Measurements from ENCODE around the gene SRMS.
A peak's percentile ranks its signal among the peaks of the same experiment; 100 is the strongest.

Gene SRMS

DNA sequence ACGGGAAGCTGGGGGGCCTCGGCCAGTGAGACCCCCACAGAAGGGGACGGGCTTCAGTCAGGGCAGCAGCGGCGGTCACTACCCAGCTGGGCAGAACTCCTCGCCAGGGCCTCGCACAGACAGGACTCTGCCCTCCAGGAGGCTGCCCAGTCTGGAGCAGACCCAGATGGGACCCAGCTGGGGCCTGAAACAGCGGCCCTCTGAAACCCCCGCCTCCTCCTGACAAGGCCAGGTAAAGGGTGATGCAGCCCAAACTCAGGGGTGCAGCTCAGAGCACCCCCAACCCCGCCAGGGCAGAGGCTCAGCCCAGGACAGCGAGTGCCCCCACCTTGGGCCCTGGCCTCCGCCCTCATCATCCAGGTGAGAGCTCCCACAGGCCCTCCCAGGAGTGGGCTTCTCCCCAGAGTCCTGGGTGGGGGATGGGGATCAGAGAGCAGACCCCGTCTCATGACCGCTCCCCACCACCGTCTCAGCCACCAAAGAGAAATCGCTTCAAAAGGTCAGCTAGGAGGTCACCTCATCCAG lies 50.9 kb downstream of the SRMS start:
- Histone ChIP-seq H3K36me3 (ENCODE audit: insufficient read depth, low read length) (no peaks in the 10 kb centered on the region), H2AFZ (ENCODE audit: low read length, unreplicated experiment) (no peak overlapping the region), H3K79me2 (ENCODE audit: control insufficient read depth, insufficient read depth, low read length, unreplicated experiment) (no peaks in the 10 kb centered on the region), H3K4me3 (ENCODE audit: low read depth, low read length) (peak overlapping the region; percentile 65; the same call in 1 of the 2 replicates), H3K27ac (ENCODE audit: low read depth, low read length) (no peak overlapping the region), H3K4me1 (ENCODE audit: control insufficient read depth, insufficient read depth, low read length, unreplicated experiment) (peaks cover 8% of the 10 kb centered on the region), H3K27me3 (ENCODE audit: insufficient read depth, low read length) (peaks cover 17% of the 10 kb centered on the region)

DNA sequence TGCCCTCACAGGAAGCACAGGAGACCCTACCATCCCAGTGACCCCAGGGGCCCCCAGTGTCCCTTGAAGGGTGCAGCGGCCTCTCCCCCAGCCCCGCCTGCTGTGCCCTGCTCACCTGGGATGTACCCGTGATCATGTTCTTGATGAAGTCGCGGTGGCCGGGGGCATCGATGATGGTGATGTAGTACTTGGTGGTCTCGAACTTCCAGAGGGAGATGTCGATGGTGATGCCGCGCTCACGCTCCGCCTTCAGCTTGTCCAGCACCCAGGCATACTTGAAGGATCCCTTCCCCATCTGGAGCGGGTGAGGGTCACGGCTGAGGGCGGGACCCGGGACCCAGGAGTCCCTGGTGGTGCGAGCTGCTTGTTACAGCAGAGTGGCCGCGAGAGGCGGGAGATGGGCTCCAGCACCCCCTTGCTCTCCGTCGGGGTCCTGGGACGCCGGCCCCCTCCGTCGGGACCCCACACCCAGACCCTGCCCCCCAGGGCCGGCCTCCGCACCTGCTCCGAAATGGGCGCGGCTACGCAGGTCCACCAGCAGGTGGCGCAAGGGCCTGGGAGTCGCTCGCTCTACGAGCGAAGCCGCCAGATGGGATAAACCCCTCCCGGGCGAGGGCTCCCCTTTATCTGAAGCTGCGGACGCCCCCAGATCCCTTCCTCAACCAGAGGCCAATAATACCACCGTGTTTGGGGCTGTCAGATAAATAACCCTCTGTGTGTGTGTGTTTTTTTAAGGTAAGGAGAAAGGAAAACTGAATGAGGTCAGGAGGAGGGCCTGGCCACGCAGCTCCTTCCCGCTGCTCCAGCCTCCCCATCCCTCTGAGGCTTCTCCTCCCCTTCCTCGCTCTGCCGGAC lies 51.6 kb downstream of the SRMS start:
- Histone ChIP-seq H3K4me3 (ENCODE audit: low read depth, low read length) (peak overlapping the region; percentile 65), H3K4me1 (ENCODE audit: control insufficient read depth, insufficient read depth, low read length, unreplicated experiment) (peaks cover 8% of the 10 kb centered on the region), H3K27me3 (ENCODE audit: insufficient read depth, low read length) (peaks cover 17% of the 10 kb centered on the region), H3K36me3 (ENCODE audit: insufficient read depth, low read length) (no peaks in the 10 kb centered on the region), H3K79me2 (ENCODE audit: control insufficient read depth, insufficient read depth, low read length, unreplicated experiment) (no peaks in the 10 kb centered on the region), H2AFZ (ENCODE audit: low read length, unreplicated experiment) (no peak overlapping the region), H3K27ac (ENCODE audit: low read depth, low read length) (no peak overlapping the region)

DNA sequence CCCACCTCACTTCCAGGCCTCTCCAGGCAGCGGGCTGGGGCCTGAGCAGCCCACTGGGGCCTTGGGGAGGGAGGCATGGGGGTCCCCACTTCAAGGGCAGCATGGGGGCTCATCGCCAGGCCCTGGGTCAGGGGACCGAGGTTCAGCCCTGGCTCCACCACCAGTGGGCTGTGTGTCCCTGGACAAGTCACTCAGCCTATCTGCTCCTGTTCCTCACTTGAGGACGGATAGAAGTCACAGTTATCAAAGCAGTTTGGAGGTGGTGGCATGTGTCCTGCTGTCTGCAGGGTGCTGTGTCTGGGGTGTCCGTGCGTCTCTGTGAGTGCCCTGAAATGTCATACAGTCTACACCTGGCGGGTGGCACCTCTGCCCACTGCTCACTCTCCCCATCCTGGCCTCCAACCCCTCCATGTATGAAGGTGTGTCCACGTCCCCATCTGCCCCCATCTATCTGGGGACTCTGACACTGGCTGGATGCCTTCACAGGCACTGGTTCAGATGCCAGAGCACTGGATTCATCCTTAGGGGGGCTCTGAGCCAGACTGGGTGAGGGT lies 52.3 kb downstream of the SRMS start:
- Histone ChIP-seq H3K36me3 (ENCODE audit: insufficient read depth, low read length) (no peaks in the 10 kb centered on the region), H3K4me3 (ENCODE audit: low read depth, low read length) (no peak overlapping the region), H3K27me3 (ENCODE audit: insufficient read depth, low read length) (peaks cover 16% of the 10 kb centered on the region), H3K4me1 (ENCODE audit: control insufficient read depth, insufficient read depth, low read length, unreplicated experiment) (peaks cover 8% of the 10 kb centered on the region), H2AFZ (ENCODE audit: low read length, unreplicated experiment) (no peak overlapping the region), H3K27ac (ENCODE audit: low read depth, low read length) (no peak overlapping the region), H3K79me2 (ENCODE audit: control insufficient read depth, insufficient read depth, low read length, unreplicated experiment) (no peaks in the 10 kb centered on the region)

DNA sequence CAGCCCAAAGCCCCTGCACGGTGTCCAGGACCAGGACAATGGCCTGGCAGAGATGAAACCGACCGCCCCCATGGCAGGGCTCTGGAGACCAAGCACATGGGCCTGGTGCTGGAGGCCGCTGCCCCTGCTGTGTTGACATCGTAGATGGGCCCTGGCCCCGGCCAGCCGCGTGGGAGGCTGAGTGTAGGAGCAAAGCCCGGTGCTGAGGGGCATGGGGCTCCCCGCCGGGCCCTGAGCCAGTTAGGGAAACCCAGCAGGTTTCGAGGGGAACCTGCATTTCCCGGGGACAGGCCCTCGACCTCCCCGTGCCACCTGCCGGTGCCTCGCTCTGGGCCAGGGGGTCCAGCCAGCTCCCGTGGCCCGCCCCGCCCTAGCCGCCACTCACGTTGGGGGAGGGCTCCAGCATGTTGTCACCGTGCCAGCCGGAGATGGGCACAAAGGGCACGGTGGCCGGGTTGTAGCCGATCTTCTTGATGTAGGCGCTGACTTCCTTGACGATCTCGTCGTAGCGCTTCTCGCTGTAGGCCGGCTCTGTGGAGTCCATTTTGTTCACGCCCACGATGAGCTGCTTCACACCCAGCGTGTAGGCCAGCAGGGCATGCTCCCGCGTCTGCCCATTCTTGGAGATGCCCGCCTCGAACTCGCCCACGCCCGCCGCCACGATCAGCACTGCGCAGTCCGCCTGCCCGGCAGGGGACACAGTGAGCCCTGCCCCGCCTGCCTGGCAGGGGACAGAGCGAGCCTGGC lies 53.0 kb downstream of the SRMS start:
- H3K27me3 ChIP-seq (ENCODE audit: insufficient read depth, low read length), result peaks cover 12% of the 10 kb centered on the region

DNA sequence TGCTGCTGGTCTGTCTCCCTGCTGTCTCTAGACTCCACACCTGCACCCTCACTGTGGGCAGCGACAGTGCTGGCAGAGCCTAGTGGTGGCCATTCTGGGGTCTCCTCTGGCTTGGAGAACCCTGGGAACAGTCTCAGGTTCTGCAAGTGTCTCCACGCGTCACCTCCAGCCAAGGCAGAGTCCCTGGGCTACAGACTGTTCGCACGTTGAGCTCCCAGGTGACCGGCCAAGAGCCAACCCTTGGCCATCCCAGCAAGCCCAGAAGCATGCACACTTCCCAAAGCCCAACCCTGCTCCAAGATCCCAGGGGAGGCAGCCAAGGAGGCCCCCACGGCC lies 53.5 kb downstream of the SRMS start:
- no peaks in the 10 kb centered on the region for H3K79me2 ChIP-seq (ENCODE audit: control insufficient read depth, insufficient read depth, low read length, unreplicated experiment)
- H3K36me3 ChIP-seq (ENCODE audit: insufficient read depth, low read length), result no peaks in the 10 kb centered on the region
- H3K4me1 ChIP-seq (ENCODE audit: control insufficient read depth, insufficient read depth, low read length, unreplicated experiment), result peaks cover 8% of the 10 kb centered on the region
- no peak overlapping the region for H3K27ac ChIP-seq (ENCODE audit: low read depth, low read length)
- peaks cover 14% of the 10 kb centered on the region for H3K27me3 ChIP-seq (ENCODE audit: insufficient read depth, low read length)
- no peak overlapping the region for H2AFZ ChIP-seq (ENCODE audit: low read length, unreplicated experiment)
- H3K4me3 ChIP-seq (ENCODE audit: low read depth, low read length), result no peak overlapping the region

More for the DNA sequence above, 53.0 kb downstream of the SRMS start:
- H3K36me3 ChIP-seq (ENCODE audit: insufficient read depth, low read length), result no peaks in the 10 kb centered on the region
- H2AFZ ChIP-seq (ENCODE audit: low read length, unreplicated experiment), result no peak overlapping the region
- no peak overlapping the region for H3K27ac ChIP-seq (ENCODE audit: low read depth, low read length)
- H3K79me2 ChIP-seq (ENCODE audit: control insufficient read depth, insufficient read depth, low read length, unreplicated experiment), result no peaks in the 10 kb centered on the region
- peaks cover 8% of the 10 kb centered on the region for H3K4me1 ChIP-seq (ENCODE audit: control insufficient read depth, insufficient read depth, low read length, unreplicated experiment)
- no peak overlapping the region for H3K4me3 ChIP-seq (ENCODE audit: low read depth, low read length)

DNA sequence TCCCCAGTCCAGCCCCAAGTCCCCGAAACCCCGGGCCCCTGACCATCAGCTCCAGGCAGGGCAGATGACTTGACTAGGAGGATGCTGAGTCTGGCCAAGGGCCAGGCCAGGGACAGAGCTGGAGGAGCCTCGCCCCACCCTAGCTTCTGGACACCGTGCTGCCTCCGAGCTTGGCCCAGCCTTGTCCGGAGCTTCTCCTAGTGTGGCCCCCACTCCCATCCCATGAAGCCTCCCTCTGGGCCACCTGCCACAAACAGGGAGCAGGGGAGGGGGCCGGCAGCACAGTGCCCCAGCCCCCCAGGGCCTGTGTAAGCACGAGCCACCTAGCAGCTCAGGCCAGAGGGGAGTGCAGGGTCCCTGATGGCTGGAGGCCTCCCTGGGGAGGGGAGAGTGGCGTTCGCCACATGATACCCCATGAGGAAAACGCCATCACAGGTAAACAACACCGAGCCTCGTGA lies 54.0 kb downstream of the SRMS start:
- Histone ChIP-seq H3K36me3 (ENCODE audit: insufficient read depth, low read length) (no peaks in the 10 kb centered on the region), H3K27me3 (ENCODE audit: insufficient read depth, low read length) (peaks cover 19% of the 10 kb centered on the region), H3K79me2 (ENCODE audit: control insufficient read depth, insufficient read depth, low read length, unreplicated experiment) (no peaks in the 10 kb centered on the region), H3K4me1 (ENCODE audit: control insufficient read depth, insufficient read depth, low read length, unreplicated experiment) (peaks cover 8% of the 10 kb centered on the region), H3K4me3 (ENCODE audit: low read depth, low read length) (no peak overlapping the region), H2AFZ (ENCODE audit: low read length, unreplicated experiment) (no peak overlapping the region), H3K27ac (ENCODE audit: low read depth, low read length) (no peak overlapping the region)

DNA sequence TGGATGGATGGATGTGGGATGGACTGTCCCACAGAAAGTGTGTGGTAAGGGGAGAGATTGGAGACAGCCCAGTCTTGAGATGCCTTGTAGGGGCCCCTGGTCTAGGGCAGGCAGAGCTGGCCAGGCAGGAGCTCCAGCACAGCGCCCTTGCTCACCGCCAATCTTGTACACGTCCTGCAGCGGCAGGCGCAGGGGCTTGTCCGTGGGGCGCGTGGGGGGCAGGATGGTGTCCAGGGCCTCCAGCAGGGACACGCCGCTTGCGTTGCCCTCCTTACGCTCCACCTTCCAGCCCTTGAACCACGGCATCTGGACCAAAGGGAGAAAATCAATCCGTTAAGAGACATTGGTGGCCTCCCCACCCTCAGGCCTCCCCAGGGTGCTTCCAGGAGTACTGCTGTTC lies 54.6 kb downstream of the SRMS start:
- no peaks in the 10 kb centered on the region for H3K36me3 ChIP-seq (ENCODE audit: insufficient read depth, low read length)
- H3K79me2 ChIP-seq (ENCODE audit: control insufficient read depth, insufficient read depth, low read length, unreplicated experiment), result no peaks in the 10 kb centered on the region
- no peak overlapping the region for H2AFZ ChIP-seq (ENCODE audit: low read length, unreplicated experiment)
- peaks cover 3% of the 10 kb centered on the region for H3K4me1 ChIP-seq (ENCODE audit: control insufficient read depth, insufficient read depth, low read length, unreplicated experiment)
- peaks cover 15% of the 10 kb centered on the region for H3K27me3 ChIP-seq (ENCODE audit: insufficient read depth, low read length)
- H3K27ac ChIP-seq (ENCODE audit: low read depth, low read length), result no peak overlapping the region
- H3K4me3 ChIP-seq (ENCODE audit: low read depth, low read length), result no peak overlapping the region

DNA sequence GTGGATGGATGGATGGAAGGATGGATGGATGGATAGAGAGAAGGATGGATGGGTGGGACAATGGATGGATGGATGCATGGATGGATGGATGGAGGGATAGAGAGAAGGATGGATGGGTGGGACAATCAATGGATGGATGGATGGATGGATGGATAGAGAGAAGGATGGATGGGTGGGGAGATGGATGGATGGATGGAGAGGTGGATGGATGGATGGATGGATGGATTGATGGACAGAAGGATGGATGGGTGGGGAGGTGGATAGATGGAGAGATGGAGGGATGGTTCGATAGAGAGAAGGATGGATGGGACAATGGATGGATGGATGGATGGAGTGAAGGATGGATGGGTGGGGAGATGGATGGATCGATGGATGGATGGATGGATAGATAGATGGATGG lies 55.0 kb downstream of the SRMS start:
- no peak overlapping the region for H2AFZ ChIP-seq (ENCODE audit: low read length, unreplicated experiment)
- H3K4me1 ChIP-seq (ENCODE audit: control insufficient read depth, insufficient read depth, low read length, unreplicated experiment), result no peaks in the 10 kb centered on the region
- H3K4me3 ChIP-seq (ENCODE audit: low read depth, low read length), result no peak overlapping the region
- peaks cover 20% of the 10 kb centered on the region for H3K27me3 ChIP-seq (ENCODE audit: insufficient read depth, low read length)
- no peaks in the 10 kb centered on the region for H3K79me2 ChIP-seq (ENCODE audit: control insufficient read depth, insufficient read depth, low read length, unreplicated experiment)
- H3K27ac ChIP-seq (ENCODE audit: low read depth, low read length), result no peak overlapping the region
- no peaks in the 10 kb centered on the region for H3K36me3 ChIP-seq (ENCODE audit: insufficient read depth, low read length)

DNA sequence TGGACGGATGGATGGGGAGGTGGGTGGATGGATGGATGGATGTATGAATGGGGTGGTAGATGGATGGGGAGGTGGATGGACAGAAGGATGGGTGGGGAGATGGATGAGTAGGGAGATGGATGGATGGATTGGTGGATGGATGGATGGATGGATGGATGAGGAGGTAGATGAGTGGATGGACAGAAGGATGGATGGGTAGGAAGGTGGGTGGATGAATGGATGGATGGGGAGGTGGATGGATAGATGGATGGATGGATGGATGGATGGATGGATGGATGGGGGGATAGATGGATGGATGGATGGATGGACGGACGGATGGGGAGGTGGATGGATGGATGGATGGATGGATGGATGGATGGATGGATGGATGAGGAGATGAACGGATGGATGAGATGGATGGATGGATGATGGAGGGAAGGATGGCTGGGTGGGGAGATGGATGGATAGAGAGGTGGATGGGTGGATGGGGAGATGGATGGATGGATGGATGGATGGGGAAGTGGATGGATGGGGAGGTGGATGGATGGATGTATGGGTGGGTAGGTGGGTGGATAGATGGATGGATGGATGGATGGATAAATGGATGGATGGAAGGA lies 55.8 kb downstream of the SRMS start:
- Histone ChIP-seq H3K36me3 (ENCODE audit: insufficient read depth, low read length) (no peaks in the 10 kb centered on the region), H3K27me3 (ENCODE audit: insufficient read depth, low read length) (peaks cover 24% of the 10 kb centered on the region), H3K27ac (ENCODE audit: low read depth, low read length) (no peak overlapping the region), H2AFZ (ENCODE audit: low read length, unreplicated experiment) (no peak overlapping the region), H3K79me2 (ENCODE audit: control insufficient read depth, insufficient read depth, low read length, unreplicated experiment) (no peaks in the 10 kb centered on the region), H3K4me3 (ENCODE audit: low read depth, low read length) (no peak overlapping the region), H3K4me1 (ENCODE audit: control insufficient read depth, insufficient read depth, low read length, unreplicated experiment) (no peaks in the 10 kb centered on the region)

DNA sequence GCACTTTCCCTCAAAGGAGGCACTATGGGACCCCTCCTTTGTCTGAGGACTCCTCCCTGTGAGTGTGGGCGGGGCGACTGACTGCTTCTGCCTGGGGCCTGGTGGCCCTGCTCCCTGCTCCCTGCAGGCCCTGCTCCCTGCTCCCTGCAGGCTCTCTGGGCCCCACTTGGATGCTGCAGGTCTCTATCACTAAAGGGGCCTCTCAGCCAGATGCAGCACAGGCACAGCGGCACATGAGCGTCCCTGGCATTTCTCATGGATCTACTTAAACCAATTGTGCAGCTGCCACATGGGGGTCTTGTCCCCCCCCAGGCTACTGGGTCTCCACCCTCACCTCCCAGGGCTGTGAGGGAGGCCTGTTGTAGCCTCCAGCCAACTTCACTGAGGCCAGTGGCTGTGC lies 56.5 kb downstream of the SRMS start:
- no peak overlapping the region for H3K4me3 ChIP-seq (ENCODE audit: low read depth, low read length)
- H3K27me3 ChIP-seq (ENCODE audit: insufficient read depth, low read length), result peaks cover 24% of the 10 kb centered on the region
- no peak overlapping the region for H2AFZ ChIP-seq (ENCODE audit: low read length, unreplicated experiment)
- no peaks in the 10 kb centered on the region for H3K36me3 ChIP-seq (ENCODE audit: insufficient read depth, low read length)
- H3K4me1 ChIP-seq (ENCODE audit: control insufficient read depth, insufficient read depth, low read length, unreplicated experiment), result no peaks in the 10 kb centered on the region
- no peaks in the 10 kb centered on the region for H3K79me2 ChIP-seq (ENCODE audit: control insufficient read depth, insufficient read depth, low read length, unreplicated experiment)
- H3K27ac ChIP-seq (ENCODE audit: low read depth, low read length), result no peak overlapping the region
